NCI-H510A (cell line): ENCODE measurements around the gene DPEP3.
"Not testable (repeated sequence)": the region's sequence is repeated elsewhere in the genome, so short reads cannot be mapped to it uniquely, and the experiment has no call there.

ENCODE experiments used
- DNase-seq: peaks from one replicate; lab custom pipeline; 2025; lab: John Stamatoyannopoulos, UW

Gene DPEP3

DNA sequence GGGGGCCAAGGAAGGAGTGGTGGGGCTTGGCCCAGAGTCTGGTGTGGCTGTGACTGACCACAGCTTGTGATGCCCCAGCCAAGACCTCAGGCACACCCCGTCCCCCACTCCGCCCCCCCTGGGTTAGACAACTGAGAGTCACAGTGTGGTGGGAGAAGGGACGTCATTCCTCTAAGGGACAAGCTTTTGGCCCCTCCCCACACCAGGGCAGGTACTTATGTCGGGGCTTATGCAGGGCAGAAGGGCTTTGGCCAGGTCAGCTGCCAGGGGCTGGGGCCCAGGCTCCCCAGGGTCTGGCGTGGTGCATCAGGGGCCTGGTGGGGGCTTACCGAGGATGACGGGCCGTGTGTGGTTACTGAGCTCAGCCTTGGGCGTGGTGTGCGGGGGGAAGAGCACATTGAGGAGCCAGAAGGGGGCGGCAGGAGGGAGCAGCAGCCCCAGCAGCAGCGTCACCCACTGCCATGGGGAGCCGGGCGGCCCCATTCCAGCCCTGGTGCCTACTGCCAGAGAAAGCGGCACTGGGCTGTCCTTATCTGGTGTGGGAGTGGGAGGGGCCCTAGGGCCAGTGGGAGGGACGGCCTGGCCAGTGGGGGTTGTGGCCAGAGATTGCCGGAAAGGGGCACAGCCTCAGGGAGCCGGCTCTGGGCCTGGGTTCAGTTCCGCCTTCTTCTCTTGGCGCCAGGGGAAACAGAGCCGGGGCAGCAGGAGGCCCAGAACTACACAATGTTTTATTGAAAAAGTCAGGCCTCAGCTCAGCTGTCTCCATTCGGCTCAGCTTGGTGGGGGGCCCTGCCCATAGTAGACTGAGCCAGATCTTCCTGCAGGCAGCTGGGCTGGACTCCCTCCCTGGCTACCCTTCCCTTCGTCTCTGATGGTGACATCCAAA is 36.4 kb downstream of the DPEP3 start, which contains the start of gene LCAT:
LCAT (minus strand) TSS at position 502 of the 886 bp plus-strand sequence; CDS start at position 483, 19 bp downstream.
- no peak for DNase-seq

DNA sequence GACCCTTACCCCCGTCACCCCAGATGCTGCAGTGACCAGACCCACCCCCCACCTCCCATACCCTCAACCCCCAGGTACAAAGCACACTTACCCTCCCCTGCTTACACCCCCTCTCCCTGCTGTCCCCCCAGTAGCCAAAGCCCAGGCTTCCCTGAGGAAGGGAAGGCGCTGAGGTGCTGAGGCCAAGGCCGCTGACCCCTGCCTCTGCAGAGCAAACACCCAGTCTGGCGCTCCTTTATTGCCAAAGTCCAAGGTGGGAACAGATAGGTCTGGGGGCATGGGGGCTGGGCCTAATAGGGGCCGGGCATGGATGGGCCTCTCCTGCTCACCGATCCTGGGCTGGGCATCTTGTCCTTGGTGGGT is 37.1 kb downstream of the DPEP3 start:
- no peak for DNase-seq

DNA sequence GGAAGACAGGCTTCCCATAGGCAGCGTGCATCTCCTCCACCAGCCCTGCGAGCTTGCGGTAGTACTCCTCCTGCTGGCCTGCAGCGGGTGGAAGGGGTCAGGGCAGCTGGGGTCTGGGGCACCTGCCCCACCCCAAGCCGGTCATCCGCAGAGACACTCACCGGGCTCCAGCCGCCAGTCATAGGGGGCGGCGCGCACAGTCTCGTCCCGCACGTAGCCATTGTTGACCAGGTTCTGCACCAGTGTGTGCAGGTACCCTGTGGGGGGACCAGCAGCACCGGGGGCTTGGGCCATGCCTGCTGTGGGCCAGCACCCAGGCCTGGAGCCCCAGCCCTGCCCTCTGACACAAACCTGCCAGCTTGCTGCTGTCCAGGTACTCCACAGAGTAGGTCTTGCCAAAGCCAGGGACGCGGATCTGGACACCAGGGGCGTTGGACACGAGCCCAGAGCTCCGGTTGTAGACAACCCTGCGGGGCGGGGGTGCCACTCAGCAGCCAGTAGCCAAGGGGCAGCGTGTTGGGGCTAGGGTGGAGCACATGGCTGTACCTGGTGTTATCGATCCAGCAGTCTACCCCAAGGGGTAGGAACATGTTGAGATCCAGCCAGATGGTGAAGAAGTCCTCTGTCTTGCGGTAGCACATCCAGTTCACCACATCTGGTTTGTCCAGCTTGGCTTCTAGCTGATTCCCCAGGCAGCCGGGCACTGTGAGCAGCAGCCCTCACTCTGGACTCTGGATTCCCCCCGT is 37.6 kb downstream of the DPEP3 start:
- DNase-seq, result no peak

DNA sequence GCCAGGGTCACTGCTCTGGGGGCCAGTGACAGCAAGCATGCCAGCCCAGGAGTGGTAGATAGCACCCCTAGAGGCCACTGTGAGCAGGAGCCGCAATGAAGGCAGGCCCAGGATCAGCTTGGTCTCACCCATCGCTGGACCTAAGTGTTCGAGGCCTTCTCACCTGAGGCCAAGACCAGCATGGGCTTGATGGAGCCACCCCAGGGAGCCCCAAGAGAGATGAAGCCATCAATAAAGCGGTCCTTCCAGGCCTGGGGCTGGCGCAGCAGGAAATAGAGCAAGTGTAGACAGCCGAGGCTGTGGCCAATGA is 38.1 kb downstream of the DPEP3 start:
- DNase-seq, result no peak

DNA sequence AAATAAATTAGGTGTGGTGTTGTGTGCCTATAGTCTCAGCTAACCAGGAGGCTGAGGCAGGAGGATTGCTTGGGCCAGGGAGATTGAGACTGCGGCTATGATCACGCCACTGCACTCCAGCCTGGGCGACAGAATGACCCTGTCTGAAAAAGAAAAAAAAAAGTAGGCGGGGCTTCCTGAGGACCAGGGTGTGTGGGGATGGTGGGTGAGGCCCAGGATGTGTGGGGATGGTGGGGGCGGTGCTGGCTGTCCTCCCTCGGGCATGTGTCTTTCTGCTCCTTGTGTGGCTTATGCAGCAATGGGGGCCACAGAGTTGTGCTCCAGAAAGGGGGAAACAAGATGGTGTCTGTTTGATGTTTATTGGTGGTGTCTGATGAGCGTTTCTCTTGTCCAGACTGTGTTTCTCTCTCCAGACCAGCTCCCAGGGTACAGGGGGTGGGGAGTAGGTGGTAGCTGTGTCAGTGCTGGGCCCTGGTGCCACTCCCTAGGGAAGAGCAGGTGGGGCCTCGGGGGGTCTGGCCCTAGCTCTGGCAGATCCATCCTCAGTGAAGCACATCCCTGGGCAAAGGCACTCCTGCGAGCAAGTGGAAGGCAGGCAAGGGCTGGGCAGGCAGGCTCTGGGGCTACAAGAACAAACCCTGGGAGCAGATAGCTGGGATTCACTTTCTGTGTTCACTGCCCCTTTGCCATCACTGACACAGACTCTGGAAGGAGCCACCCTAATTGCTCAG is 38.7 kb downstream of the DPEP3 start:
- DNase-seq, result no peak

DNA sequence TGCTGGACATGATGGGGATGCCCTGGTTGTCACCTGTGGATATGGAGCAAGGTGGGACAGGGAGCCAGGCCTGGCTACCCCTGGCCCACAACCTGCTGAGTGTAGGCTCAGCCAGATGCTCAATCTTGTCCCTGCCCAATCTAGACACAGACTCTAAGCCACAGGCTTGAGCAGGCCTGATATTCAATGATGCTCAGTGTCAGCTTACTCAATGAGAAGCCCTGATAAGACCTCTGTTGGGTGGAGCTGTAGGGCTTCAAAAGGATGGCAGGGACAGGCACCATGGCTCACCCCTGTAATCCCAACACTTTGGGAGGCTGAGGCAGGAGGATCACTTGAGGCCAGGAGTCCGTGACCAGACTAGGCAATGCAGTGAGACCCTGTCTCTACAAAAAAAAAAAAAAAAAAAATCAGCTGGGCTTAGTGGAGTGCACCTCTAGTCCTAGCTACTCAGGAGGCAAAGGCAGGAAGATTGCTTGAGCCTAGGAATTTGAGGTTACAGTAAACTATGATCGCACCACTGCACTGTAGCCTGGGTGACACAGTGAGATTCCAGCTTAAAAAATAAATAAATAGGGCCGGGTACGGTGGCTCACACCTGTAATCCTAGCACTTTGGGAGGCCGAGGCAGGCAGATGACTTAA is 39.7 kb downstream of the DPEP3 start:
- DNase-seq, result no peak

DNA sequence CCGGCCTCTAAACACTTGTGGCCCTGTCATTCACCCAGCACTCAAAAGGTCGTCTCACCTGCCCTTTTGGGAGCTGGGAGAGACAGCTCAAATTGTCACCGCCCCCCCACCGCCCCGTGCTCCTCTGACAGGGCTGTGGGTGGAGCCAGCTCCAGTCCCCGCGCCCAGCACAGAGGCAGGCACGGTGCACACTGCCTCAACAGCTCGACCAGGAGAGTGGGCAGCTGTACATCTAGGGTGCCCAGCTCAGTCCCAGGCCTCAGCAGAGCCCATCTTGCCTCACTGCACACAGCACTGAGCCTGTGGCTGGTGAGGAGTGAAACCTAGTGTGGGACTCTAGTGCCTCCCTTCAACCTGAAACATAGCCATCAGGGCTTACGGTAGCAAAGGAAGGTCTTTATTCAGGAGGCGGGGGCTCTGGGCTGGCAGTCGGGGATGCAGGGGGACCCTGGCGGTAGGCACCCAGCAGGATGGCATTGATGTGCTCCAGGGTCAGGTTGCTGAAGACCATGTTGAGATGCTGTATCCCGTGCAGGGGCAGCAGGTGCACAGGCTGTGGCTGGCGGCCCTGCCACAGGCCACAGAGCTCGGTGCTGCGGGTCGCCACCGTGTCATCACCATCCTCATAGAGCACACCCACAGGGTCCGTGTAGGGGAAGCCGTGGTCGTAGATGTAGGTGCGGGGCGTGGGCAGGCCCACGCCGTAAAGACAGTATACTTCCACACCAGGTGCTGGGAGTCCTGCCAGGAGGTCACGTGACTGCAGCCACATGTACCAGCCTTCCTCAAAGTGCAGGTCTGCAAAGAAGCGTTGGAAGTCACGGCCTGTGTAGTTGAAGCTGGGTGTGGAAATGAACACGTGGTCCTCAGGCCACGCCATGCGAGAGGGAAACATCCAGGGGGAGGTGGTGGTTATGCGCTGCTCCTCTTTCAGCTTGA is 40.5 kb downstream of the DPEP3 start:
- no peak for DNase-seq

DNA sequence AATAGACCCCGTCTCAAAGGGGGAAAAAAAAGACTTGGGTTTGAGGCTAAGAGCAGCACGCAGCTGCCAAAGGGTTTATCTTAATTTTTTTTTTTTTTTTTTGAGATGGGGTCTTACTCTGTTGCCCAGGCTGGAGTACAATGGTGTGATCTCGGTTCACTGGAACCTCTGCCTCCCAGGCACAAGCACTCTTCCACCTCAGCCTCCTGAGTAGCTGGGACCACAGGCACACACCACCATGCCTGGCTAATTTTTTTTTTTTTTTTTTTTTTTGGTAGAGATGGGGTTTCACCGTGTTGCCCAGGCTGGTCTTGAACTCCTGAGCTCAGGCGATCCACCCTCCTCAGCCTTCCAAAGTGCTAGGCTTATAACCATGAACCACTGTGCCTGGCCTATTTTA is 42.6 kb downstream of the DPEP3 start:
- DNase-seq, result not testable (repeated sequence)

DNA sequence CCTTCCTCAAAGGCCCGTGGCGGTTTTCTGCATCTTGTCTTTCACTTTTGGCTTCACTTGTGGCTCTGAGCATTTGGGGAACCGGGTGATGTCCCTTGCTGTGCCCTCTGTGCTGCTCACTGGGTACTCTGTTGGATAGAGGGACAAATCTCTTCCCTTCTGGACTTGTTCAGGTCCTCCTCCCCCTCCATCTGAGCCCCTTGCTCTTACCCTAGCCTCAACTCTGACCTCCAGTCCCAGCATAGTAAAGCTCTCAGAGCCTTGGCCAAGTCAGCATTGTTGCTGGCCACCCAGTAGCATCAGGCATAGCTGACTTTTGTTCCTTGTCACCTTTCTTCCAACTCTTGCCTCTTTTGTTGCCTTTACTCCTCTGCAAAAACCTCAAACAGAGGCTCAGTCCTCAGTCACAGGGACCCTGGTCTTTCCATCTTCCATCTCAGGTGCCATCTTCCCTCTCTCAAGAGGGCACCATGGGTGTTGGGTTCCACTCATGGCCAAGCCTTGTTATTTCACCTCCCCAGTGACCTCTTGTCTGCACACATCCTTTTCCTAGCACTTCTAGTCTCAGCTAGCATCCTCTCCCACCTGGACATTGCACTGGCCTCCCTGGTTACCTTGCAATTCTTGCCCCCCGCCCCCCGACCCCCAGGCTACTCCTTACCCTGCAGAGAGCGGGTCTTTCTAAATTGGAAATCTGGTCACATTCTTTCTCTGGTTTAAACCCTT is 43.3 kb downstream of the DPEP3 start:
- DNase-seq, result no peak

DNA sequence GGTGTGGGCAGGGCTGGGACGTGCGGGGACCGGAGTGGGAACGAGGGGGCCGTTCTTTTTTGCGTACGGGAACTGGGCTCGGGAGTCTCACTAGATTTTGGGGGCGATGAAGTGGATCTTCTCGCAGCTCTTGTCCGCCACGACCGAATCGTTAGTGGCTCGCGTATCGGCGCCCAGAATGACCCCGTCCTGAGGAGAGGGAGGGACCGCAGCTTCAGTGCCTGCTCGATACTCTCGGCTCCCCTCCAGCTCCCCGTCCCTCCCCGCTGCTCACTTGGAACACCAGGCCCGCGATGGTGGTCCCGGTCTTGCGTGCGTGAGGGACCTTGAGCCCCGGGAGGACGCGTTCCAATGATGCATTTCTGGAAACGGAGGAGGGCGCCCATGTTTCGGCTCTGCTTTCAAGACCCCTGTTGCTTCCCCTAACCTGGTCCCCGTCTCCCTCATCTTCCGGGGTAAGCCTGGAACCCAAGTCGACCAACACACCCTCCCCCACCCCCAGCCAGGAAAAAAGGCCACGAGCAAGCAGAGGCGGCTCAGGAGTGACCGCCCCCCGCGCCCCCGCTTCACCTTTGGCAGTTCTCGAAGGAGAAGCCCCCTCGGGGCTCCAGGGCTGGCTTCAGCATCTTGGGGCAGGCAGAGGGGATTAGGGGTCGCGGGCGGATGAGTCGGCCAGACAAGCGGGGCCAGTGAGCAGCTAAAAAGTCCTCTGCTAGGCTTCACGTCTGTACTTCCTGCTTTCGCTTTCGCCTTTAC is 44.0 kb downstream of the DPEP3 start, which contains the start of gene PSMB10:
PSMB10 (minus strand) TSS at position 727 of the 756 bp plus-strand sequence; CDS start at position 626, 101 bp downstream.
- no peak for DNase-seq

DNA sequence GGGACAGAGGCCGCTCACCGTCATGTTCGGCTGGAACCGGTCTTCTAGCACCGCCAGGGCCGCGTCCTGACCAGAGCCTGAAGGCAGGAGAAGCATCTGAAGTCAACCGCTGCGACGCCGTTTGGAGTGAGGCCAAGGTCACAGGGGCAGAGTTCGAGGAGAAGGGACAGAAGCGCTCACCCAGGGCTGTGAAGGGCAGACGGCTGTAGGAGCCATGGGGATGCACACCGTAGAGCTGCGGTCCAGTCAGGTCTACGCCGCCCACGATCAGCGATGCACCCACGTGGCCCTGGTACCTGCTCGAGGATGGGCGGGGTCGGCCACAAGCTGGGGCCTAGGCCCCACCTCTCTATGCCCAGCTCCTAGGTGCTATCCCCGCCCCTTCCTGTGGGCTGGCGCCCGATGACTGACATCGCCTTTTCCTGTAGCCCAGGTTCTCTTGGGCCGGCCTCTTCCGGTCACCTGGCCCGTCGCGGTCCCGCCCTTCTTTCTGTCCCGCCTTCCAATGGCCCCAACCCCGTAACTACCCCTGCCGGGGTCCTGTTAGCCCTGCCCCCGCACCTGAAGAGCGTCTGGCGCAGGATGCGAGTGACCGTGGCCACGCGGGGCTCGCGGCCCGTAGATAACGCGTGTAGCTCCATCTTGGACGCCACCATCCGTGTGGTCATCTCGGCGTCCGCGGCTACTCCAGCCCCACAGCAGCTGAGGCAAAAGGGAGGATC is 44.7 kb downstream of the DPEP3 start:
- peak; percentile 96 for DNase-seq

DNA sequence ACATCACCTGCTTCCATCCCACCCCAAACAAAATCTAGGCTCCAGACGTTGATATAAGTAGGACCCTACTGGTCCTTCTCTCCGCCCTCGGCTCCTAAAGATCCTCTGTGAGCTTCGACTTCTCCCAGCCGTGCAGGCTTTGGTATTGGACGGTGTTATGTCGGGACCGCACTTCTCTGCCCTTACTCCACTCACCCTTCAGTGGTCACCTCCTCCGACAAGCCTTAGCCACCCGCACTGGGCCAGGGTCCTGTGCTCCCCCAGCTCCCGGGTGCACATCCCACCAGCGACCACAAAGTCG is 45.2 kb downstream of the DPEP3 start:
- no peak for DNase-seq

DNA sequence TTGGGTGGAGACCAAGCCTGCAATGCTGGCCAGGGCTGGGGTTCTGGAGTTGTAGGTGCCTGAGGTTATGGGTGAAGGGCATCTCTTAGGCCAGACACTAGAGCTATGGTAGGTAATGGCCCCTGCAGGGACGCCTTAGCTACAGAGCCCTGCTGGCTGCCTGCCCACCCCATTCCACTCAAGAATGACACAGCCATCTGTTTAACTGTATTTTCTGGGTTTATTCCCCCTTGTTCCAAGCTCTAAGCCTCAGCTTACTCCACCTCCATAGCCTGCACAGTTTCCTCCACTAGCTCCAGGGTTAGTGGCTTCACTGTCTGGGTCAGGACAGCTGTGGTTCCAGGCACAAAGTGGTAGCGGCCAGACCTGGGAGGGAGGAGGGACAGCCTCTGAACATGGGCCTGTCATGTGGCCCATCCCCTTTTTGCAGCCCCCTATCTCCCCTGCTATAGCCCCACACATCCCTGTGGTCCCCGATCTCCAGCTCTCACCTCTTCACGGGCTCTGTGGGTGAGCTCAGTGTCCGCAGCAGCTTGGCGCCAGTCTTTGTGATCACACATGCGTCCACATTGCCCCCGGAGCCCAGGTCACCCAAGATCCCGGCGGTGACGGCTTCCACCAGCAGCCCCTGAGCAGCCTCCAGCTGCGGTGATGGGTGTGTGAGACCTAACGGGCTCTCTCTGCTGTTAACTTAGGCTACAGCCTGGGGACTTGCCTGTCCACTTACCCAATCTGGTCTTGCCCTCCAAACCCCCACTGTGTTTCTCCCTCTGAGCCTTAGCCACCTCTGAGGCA is 45.8 kb downstream of the DPEP3 start:
- no peak for DNase-seq

DNA sequence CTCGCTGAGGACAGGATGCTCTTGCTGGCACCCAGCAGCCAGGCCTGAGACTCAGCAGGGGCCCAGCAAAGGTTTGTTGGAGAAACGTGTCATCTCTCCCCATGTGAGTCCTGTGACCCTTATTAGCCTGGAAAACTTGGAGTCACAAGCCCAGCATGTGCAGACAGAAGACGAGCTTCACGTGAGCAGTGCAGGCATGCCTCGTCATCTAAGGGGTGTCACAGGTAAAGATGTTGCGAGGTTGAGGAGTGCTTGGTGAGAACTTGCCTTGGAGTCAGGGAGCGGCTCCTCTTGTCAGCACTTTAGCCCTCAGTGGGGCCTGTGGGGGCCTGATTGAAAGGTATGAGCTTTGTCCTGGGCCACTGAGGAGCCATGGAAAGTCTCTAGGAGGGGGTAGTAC is 46.5 kb downstream of the DPEP3 start:
- no peak for DNase-seq

DNA sequence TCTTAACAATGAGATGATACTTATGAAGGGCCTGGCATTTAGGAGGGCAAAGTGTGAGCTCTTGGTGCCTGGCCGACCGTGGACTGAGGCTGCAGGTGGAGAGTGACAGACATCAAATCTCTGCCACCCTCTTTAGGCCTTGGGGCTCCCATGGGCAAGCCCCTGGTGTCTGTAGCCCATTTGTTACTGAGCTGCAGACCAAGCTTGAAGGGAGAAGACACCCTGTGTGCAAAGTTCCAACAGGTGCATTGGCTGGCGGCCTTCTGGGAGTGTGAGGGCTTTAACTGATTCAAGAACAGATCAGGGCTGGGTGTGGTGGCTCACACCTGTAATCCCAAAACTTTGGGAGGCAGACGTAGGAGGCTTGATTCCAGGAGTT is 47.8 kb downstream of the DPEP3 start:
- DNase-seq, result no peak

DNA sequence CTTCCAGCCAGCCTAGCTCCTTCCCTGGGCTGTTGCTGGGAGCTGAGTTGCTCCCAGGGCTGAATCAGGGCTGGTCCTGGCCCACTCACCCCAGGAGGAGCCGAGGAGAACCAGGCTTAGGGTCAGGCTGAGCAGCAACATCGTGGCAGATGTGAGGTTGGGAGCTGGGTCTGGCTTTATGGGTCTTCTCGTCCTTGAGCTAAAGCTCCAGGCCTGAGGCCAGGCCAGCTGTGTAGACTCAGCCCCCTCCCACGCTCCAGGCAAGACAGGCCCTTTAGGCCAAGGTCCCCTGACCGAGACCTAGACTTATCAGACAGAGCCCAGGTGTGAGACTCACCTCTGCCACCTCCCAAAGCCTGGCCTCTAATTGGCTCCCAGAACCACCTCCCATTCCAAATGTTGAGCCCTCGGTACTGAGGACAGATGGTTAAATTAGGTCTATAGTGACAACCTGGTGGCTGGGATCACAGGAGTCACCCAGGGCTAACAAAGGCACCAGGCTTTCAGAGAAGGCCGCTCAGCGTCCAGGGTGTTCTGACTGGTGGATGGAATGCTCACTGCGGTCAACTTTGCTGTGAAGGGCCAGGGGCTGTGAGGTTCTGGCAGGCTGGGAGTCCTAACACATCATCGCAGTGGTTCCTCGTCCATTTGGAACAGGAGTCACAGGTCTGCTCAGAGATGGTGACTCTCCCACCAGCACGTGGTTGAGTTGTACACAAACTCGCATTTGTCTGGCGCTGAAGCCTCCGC is 48.4 kb downstream of the DPEP3 start, which contains the start of gene CTRL:
CTRL (minus strand) TSS at position 151 of the 750 bp plus-strand sequence; CDS start at position 141, 10 bp downstream.
- DNase-seq, result no peak

DNA sequence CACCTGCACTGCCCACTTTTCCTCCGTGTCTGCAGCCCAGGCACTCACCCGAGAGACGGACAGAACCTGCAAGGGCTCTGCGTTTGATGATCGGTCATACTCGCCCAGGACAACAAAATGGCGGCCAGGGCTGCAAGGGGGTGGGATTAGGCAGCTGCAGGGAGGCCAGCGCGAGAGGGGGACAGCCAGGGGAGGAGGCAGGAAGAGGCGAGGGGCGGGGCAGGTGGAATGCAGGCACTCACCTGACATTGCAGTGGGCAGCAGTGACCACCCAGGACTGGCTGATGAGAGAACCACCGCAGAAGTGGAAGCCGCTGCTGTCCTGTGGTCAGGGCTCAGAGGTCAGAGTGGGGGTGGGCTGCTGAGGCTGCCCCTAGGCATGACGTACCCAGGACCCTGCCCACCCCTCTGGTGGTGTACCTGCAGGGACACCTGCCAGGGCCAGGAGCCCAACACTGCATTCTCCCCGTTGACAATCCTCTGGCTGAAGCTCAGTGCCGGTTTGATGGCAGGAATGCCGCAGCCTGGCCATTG is 49.6 kb downstream of the DPEP3 start:
- no peak for DNase-seq
